IPS-15b (cell line): Measurements from ENCODE around the gene NCCRP1.

Experiments
- H3K27me3 ChIP-seq: one replicate; pipeline ENCODE4 v1.6.1; 2013; ENCODE audit warnings: low read length; ENCODE audit not compliant: control insufficient read depth, insufficient read depth
- H3K36me3 ChIP-seq: one replicate; pipeline ENCODE4 v1.6.1; 2013; ENCODE audit warnings: low read length; ENCODE audit not compliant: control insufficient read depth, insufficient read depth
- H3K4me1 ChIP-seq: one replicate; pipeline ENCODE4 v1.6.1; 2013; ENCODE audit warnings: mild to moderate bottlenecking, low read length; ENCODE audit not compliant: control insufficient read depth, insufficient read depth
- H3K4me3 ChIP-seq: one replicate; pipeline ENCODE4 v1.5.1; 2013; ENCODE audit warnings: low read depth, low read length
- H3K9ac ChIP-seq: one replicate; pipeline ENCODE4 v1.6.1; 2013; ENCODE audit warnings: low read depth, mild to moderate bottlenecking, low read length
- H3K9me3 ChIP-seq: one replicate; pipeline ENCODE4 v1.6.1; 2013; ENCODE audit warnings: mild to moderate bottlenecking, low read length; ENCODE audit not compliant: control insufficient read depth, insufficient read depth

The NCCRP1 gene

GRCh38 chr19:39174558-39175544 is 21.9 kb upstream of the NCCRP1 start:
- Histone ChIP-seq H3K4me1 (no peaks in the 10 kb centered on the region), H3K9me3 (no peaks in the 10 kb centered on the region), H3K9ac (no peak overlapping the region), H3K27me3 (no peaks in the 10 kb centered on the region), H3K36me3 (peaks cover 63% of the 10 kb centered on the region), H3K4me3 (no peak overlapping the region)

- H3K27me3 ChIP-seq = no peaks in the 10 kb centered on the region
- no peak overlapping the region for H3K4me3 ChIP-seq
- peaks cover 61% of the 10 kb centered on the region for H3K36me3 ChIP-seq
Observed at GRCh38 chr19:39175564-39175963, 21.2 kb upstream of the NCCRP1 start.

GRCh38 chr19:39177110-39177699 is 19.6 kb upstream of the NCCRP1 start:
- Histone ChIP-seq H3K4me3 (no peak overlapping the region), H3K9ac (no peak overlapping the region), H3K27me3 (no peaks in the 10 kb centered on the region), H3K36me3 (peaks cover 56% of the 10 kb centered on the region), H3K9me3 (no peaks in the 10 kb centered on the region), H3K4me1 (no peaks in the 10 kb centered on the region)

More at GRCh38 chr19:39175564-39175963, 21.2 kb upstream of the NCCRP1 start:
- no peak overlapping the region for H3K9ac ChIP-seq
- no peaks in the 10 kb centered on the region for H3K4me1 ChIP-seq
- H3K9me3 ChIP-seq = no peaks in the 10 kb centered on the region

- Histone ChIP-seq H3K9ac (no peak overlapping the region), H3K9me3 (no peaks in the 10 kb centered on the region), H3K27me3 (no peaks in the 10 kb centered on the region), H3K4me3 (no peak overlapping the region), H3K4me1 (no peaks in the 10 kb centered on the region), H3K36me3 (peaks cover 50% of the 10 kb centered on the region)
Observed at GRCh38 chr19:39177736-39178135, 19.0 kb upstream of the NCCRP1 start.

- Histone ChIP-seq H3K27me3 (no peaks in the 10 kb centered on the region), H3K36me3 (peaks cover 46% of the 10 kb centered on the region), H3K4me3 (no peak overlapping the region), H3K4me1 (no peaks in the 10 kb centered on the region), H3K9ac (no peak overlapping the region), H3K9me3 (no peaks in the 10 kb centered on the region)
Observed at GRCh38 chr19:39178296-39179006, 18.3 kb upstream of the NCCRP1 start.

GRCh38 chr19:39179754-39180153 is 17.0 kb upstream of the NCCRP1 start:
- no peak overlapping the region for H3K9ac ChIP-seq
- peaks cover 37% of the 10 kb centered on the region for H3K36me3 ChIP-seq
- H3K9me3 ChIP-seq = no peaks in the 10 kb centered on the region

GRCh38 chr19:39180749-39181148 is 16.0 kb upstream of the NCCRP1 start:
- Histone ChIP-seq H3K27me3 (no peaks in the 10 kb centered on the region), H3K9me3 (no peaks in the 10 kb centered on the region)

More at GRCh38 chr19:39179754-39180153, 17.0 kb upstream of the NCCRP1 start:
- no peaks in the 10 kb centered on the region for H3K27me3 ChIP-seq
- H3K4me3 ChIP-seq = no peak overlapping the region
- H3K4me1 ChIP-seq = no peaks in the 10 kb centered on the region

GRCh38 chr19:39181500-39182173 is 15.1 kb upstream of the NCCRP1 start:
- no peak overlapping the region for H3K9ac ChIP-seq
- no peaks in the 10 kb centered on the region for H3K27me3 ChIP-seq
- no peak overlapping the region for H3K4me3 ChIP-seq
- no peaks in the 10 kb centered on the region for H3K9me3 ChIP-seq
- H3K4me1 ChIP-seq = no peaks in the 10 kb centered on the region
- H3K36me3 ChIP-seq = peaks cover 23% of the 10 kb centered on the region

More at GRCh38 chr19:39180749-39181148, 16.0 kb upstream of the NCCRP1 start:
- Histone ChIP-seq H3K9ac (no peak overlapping the region), H3K4me3 (no peak overlapping the region), H3K36me3 (peaks cover 29% of the 10 kb centered on the region), H3K4me1 (no peaks in the 10 kb centered on the region)

- Histone ChIP-seq H3K4me1 (no peaks in the 10 kb centered on the region), H3K36me3 (peaks cover 23% of the 10 kb centered on the region), H3K9me3 (no peaks in the 10 kb centered on the region), H3K4me3 (no peak overlapping the region), H3K9ac (no peak overlapping the region), H3K27me3 (no peaks in the 10 kb centered on the region)
Observed at GRCh38 chr19:39182174-39182505, 14.6 kb upstream of the NCCRP1 start.

GRCh38 chr19:39183104-39183503 is 13.7 kb upstream of the NCCRP1 start:
- Histone ChIP-seq H3K9me3 (no peaks in the 10 kb centered on the region), H3K36me3 (peaks cover 14% of the 10 kb centered on the region)

GRCh38 chr19:39186391-39186790 is 10.4 kb upstream of the NCCRP1 start:
- no peaks in the 10 kb centered on the region for H3K4me1 ChIP-seq
- H3K27me3 ChIP-seq = no peaks in the 10 kb centered on the region
- H3K4me3 ChIP-seq = no peak overlapping the region
- no peak overlapping the region for H3K9ac ChIP-seq
- no peaks in the 10 kb centered on the region for H3K9me3 ChIP-seq
- H3K36me3 ChIP-seq = no peaks in the 10 kb centered on the region

More at GRCh38 chr19:39183104-39183503, 13.7 kb upstream of the NCCRP1 start:
- H3K4me1 ChIP-seq = no peaks in the 10 kb centered on the region
- no peak overlapping the region for H3K9ac ChIP-seq
- no peaks in the 10 kb centered on the region for H3K27me3 ChIP-seq
- no peak overlapping the region for H3K4me3 ChIP-seq
